ENCODE results near the gene MRPL20. TPM values are rescaled to one million over a fixed set of nuclear protein-coding genes. Genes with fewer than 3 reads are reported as not detected.
A peak's percentile ranks its signal among the peaks of the same experiment; 100 is the strongest.
"Not testable (repeated sequence)": the region's sequence is repeated elsewhere in the genome, so short reads cannot be mapped to it uniquely, and the experiment has no call there.

The MRPL20 gene
- total RNA-seq, 1 experiment from 2014 or later = 126 TPM

GRCh38 chr1:1426496-1427105, 19.5 kb upstream of the MRPL20 start:
- DNase-seq (ENCODE audit: low read depth) = no peak

DNA sequence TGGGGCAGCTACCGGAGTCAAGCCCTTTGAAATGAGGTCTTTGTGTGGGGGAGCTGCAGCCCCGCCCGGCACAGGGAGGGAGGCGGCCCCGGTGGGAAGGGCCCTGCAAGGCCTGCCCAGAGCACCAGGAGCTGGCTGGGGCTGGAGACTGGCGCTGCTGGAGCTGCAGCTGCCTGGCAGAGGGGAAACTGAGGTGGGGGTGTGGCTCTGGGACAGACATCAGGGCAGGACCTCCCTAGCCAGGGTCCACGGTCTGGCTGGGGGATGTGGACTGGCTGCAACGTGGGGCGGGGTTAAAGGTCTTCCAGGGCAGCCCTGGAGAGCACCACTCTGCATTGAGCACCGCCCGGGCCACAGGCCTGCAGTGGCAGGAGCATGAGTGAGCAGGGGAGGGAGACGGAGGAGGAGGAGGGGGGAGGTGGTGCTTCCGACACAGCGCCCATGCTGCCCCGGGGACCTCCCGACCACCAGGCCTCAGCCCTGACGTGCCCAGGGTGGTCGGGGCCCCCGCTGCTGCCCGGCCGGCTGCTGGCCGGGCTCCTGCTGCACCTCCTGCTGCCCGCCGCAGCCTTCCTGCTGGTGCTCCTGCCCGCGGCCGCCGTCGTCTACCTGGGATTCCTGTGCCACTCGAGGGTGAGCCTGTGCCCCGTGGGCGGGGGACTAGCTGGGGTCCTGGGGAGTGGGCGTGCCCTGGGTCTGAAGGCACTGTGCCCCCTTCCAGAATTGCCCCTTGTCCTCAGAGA, 18.8 kb upstream of the MRPL20 start:
- DNase-seq (ENCODE audit: low read depth) = no peak

- DNase-seq (ENCODE audit: low read depth) = no peak
These were observed 18.3 kb upstream of the MRPL20 start for GRCh38 chr1:1425426-1425752.

DNA sequence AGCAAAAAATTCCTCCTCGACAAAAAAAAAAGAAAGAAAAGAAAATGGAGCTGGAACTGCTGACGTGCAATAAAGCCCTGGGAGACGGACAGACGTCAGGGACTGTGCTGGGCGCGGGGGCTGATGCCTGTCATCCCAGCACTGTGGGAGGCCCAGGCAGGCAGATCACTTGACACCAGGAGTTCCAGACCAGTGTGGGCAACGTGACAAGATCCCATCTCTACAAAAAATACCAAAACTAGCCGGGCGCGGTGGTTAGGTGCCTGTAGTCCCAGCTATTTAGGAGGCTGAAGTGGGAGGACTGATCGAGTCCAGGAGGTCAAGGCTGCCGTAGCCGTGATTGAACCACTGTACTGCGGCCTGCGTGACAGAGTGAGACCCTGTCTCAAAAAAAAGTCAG, 17.6 kb upstream of the MRPL20 start:
- no peak for DNase-seq (ENCODE audit: low read depth)

GRCh38 chr1:1423245-1423597, 16.1 kb upstream of the MRPL20 start:
- no peak for DNase-seq (ENCODE audit: low read depth)

DNA sequence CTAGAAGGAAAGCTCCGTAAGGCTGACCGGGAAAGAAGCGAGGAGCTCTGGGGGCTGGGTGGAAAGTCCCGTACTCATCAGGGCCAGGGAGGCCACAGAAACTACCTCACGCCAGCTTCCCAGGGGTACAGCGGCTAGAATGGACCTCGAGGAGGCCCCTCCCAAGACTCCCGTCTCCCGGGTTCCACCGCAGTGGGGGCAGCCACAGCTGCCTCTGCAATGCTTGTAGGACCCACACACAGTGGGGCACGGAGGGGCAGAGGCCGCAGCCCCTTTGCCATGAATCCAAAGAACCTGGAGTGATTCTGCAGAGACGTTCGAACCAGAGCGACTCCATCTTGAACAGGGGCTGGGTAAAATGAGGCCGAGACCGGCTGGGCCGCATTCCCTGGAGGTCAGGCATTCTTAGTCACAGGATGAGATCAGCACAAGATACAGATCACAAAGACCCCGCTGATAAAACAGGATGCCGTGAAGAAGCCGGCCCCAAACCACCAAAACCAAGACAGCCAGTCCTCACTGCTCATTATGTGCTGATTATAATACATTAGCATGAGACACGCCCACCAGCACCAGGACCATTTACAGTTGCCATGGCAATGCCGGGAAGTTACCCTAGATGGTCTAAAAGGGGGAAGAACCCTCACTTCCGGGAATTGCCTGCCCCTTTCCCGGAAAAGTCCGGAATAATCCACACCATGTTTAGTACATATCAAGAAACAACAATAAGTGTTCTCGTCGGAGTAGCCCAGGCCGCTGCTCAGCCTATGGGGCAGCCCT, 15.6 kb upstream of the MRPL20 start:
- peak; percentile 27 for DNase-seq (ENCODE audit: low read depth)

DNA sequence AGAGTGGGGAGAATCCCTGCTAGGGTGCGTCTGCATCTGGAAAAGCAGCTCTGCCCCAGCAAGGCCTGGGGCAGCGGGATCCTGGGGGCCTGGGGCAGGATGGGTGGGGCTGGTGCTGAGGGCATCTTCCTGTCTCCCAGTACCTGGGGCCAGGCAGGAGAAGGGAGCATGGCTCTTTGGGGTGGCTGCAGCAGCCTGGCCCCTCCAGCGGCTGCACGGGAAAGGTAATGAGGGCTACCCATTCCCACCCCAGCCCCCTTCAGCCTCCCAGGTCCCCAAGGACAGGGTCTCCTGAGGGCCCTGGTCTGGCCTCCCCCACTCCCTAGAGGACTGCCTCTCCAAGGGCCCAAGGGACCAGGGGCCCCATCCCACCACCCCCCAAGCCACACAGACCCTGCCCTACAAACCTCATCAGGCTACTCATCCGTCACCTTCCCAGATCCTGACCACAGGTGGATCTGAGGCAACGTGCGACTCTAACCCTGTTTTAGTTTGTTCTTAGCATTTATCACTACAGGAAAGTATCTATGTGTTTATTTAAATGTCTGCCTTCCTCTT, 14.9 kb upstream of the MRPL20 start:
- DNase-seq (ENCODE audit: low read depth) = no peak

DNA sequence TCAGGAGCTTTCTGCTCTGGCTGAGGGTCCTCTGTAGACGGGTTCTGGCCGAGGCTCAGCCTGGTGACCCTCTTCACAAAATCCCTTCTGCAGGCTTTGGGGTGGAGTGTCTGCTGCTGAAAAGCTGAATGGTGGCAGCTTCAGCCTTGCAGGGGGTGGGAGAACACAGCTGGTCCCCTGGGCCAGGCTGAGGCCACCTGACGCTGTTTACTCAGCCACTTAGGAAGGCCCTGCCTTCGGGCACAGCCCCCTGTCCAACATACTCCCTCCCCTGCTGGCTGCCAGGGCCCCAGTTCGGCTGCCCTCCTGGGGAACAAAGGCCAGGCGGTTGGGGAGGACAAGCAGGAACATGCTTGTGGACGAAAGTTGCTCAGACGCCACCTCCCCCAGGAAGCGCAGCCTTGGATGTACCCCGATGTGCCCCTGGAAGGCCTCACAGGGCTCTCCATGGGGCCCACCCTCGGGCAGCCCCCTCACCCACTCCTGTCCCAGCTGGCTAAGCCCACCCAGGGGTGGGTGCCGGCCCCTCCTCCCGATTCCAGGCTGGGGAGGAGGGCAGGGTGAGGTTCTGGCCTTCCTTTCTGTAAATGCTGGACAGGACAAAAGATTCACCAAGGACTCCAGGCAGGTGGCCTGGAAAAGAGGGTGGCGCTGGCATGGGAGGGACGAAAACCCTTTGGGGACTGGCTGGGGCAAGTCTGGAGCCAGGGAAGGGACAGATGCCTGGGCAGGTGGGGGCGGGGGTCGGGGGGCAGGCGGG, 14.2 kb upstream of the MRPL20 start, which contains the start of gene ANKRD65:
TSS of gene ANKRD65 (minus strand) at position 130 of the 760 bp plus-strand sequence. CDS start 271 bp downstream, outside the sequence.
- DNase-seq (ENCODE audit: low read depth) = no peak

DNA sequence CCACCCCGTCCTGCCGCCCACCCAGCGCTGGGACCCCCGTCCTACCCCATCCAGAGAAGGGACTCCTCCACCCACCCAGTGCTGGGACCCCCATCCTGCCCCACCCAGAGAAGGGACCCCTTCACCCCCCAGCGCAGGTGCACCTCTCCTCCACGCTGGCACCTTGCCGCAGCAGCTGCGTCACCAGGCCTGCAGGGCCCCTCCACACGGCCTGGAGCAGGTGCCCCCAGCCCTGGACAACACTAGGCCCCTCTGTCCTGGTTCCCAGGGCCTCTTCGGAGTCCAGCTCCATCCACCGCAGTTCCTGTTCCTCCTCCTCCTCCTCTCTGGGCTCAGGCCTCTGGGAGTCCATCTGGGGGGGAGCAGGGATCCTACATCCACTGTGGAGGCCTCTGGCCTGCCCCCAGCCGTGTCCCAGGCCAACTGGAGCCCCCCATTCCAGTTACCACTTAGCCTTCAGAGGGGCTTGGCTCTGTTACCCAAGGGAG, 13.6 kb upstream of the MRPL20 start:
- no peak for DNase-seq (ENCODE audit: low read depth)

DNA sequence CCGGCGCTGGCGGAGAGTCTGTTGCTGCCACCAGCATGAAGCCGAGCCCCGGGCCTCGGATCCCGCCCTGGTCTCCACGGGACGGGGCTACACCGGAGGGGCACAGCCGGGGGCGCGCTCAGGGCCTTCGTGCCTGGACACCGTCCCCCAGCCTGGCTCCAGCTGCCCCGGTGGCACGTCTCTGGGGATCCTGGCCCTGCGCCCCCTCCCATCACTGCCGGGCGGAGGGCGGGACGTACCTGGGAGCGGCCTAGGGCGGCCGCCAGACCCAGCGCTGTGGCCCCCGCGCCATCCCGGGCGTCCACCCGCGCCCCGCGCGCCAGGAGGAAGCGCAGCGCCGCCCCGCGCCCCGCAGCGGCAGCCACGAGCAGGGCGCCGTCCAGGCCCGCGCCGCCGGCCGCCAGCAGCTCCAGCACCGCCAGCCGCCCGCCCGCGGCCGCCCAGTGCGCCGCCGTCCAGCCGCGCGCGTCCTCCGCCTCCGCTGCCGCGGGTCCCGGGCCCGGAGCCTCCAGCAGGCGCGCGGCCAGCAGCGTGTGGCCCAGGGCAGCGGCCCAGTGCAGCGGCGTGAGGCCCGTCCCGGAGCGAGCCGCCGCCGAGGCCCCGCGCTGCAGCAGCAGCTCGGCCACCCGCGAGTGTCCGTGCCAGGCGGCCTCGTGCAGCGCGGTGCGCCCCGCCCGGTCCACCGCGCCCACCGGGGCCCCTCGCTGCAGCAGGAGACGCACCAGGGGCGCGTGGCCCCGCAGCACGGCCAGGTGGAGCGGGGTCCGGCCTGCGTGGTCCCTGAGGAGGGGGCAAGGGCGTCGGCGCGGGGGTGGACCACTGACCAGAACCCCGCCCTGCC, 12.9 kb upstream of the MRPL20 start:
- DNase-seq (ENCODE audit: low read depth) = no peak

GRCh38 chr1:1419363-1419812, 12.3 kb upstream of the MRPL20 start:
- DNase-seq (ENCODE audit: low read depth) = no peak

- no peak for DNase-seq (ENCODE audit: low read depth)
These were observed 11.6 kb upstream of the MRPL20 start for GRCh38 chr1:1418464-1419362.

- not testable (repeated sequence) for DNase-seq (ENCODE audit: low read depth)
These were observed 10.9 kb upstream of the MRPL20 start for GRCh38 chr1:1417825-1418463.

DNA sequence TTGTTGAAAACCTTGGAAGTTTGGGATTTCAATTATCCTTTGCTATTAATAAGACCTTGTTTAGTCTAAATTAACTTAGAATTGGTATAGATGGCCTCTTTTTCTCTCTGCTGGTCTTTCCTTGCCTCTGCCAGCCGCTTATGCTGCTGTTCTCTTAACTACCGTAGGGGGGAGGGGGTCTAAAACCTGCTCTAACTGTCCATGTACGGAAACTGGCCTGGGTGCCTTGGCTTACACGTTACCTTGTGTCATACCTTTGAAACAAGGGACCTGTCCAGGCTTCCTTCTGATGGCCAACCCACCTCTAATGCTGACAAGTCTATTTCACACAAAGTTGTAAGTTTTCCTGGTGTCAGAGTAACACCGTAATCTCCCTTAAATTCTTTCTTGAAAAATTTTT, 10.3 kb upstream of the MRPL20 start:
- DNase-seq (ENCODE audit: low read depth) = not testable (repeated sequence)

DNA sequence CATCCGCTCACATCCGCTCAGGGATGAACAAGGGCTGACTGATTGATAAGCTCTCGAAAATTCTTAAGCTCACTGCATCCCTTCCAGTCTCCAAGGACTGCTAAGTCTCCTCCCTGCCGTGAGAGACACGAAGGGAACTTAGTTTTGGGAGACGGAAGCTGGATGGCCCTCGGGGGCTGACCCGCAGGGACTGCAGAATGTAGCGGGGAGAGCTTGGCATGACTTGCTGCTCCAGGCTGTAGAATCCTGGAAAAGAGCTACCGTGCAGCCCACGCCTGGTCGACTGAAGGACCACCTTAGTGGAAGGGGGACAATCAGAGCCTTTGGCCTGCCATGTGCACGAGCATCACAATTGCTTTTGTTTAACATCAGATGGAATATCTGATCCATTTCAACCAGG, 8.7 kb upstream of the MRPL20 start:
- DNase-seq (ENCODE audit: low read depth) = no peak

DNA sequence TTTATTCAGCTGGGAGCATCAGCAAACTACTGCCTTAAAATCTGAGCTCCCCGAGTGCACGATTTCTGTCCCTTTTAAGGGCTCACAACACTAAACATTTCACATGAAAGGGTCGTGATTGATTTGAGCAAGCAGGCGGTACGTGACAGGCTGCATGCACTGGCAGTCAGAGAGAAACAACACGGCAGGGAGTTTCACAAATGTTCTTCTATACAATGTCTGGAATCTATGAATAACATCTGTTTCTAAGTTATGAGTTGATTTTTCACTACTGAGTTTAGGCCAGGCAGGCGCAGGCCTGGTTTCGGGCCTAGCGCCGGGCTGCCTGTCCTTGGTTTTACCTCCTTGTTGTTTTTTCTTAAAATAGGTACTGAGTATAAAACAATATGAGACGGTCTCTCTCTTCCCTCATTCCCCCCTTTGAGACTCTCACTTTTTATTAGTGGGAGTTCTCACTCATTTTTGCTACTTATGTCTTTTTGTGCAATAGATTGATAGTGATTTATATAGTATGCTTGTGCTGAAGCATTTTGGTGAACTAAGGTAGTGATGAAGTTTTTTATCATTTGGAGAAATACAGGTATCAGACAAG, 5.3 kb upstream of the MRPL20 start:
- DNase-seq (ENCODE audit: low read depth) = not testable (repeated sequence)

DNA sequence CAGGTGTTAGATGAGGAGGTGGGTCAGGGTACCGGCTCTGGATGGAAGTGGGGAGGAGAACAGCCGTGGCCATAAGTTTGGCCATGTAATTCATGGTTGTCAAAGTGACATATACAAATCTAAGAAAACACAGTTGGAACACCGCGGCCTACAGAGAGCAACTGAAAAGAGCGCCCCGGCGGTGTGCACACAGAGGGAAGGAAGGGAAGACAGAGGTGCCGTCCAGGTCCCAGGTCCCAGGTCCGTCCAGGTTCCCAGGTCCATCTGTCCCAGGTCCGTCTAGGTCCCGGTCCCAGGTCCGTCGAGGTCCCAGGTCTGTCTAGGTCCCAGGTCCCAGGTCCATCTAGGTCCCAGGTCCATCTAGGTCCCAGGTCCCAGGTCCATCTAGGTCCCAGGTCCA, 4.5 kb upstream of the MRPL20 start:
- DNase-seq (ENCODE audit: low read depth) = no peak

DNA sequence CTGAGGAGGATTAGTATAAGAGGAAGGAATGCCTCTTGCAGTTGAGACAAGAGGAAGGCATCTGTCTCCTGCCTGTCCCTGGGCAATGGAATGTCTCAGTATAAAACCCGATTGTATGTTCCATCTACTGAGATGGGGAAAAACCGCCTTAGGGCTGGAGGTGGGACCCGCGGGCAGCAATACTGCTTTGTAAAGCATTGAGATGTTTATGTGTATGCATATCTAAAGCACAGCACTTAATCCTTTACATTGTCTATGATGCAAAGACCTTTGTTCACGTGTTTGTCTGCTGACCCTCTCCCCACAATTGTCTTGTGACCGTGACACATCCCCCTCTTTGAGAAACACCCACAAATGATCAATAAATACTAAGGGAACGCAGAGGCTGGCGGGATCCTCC, 3.1 kb upstream of the MRPL20 start:
- DNase-seq (ENCODE audit: low read depth) = not testable (repeated sequence)
